ENCODE data around the gene GRIK4.

- TF ChIP-seq CTCF (IDR thresholded peaks at IDR 0.05; ENCODE audit: low read depth, low read length, poor library complexity, severe bottlenecking) = no peak
- TF ChIP-seq EZH2phosphoT487 (IDR thresholded peaks at IDR 0.05; ENCODE audit: borderline replicate concordance, low read length) = no peak
Observed at GRCh38 chr11:120562806-120563425, 51.4 kb downstream of the GRIK4 start.

All from DOHH2 (cell line).